Osteocyte (in vitro differentiated cells): ENCODE data around the gene LHFPL4. TPM values are rescaled to one million over a fixed set of nuclear protein-coding genes. Genes with fewer than 3 reads are reported as not detected.

ENCODE experiments used
- DNase-seq: peaks from one replicate; pipeline ENCODE4 v3.0.0; 2021; ENCODE audit warnings: mixed read lengths; ENCODE audit not compliant: unreplicated experiment; ENCODE audit errors: extremely low spot score
- H3K27ac Mint-ChIP-seq: one replicate; pipeline ENCODE4 v1.8.0; 2021; ENCODE audit warnings: mild to moderate bottlenecking, mixed read lengths; ENCODE audit not compliant: unreplicated experiment
- H3K27me3 Mint-ChIP-seq: one replicate; pipeline ENCODE4 v1.8.0; 2021; ENCODE audit warnings: mixed read lengths; ENCODE audit not compliant: unreplicated experiment
- H3K36me3 Mint-ChIP-seq: one replicate; pipeline ENCODE4 v1.8.0; 2021; ENCODE audit warnings: mixed read lengths; ENCODE audit not compliant: unreplicated experiment
- H3K4me1 Mint-ChIP-seq: one replicate; pipeline ENCODE4 v1.8.0; 2021; ENCODE audit warnings: mixed read lengths; ENCODE audit not compliant: unreplicated experiment
- H3K4me3 Mint-ChIP-seq: one replicate; pipeline ENCODE4 v1.8.0; 2021; ENCODE audit warnings: mild to moderate bottlenecking, moderate library complexity, mixed read lengths; ENCODE audit not compliant: unreplicated experiment
- H3K9me3 Mint-ChIP-seq: one replicate; pipeline ENCODE4 v1.8.0; 2021; ENCODE audit warnings: mixed read lengths; ENCODE audit not compliant: unreplicated experiment
- total RNA-seq: library from RNA; stranded (reverse); gene quantifications from 2 replicates; pipeline ENCODE4 v1.2.1, GENCODE V29; 2021
- TF ChIP-seq, protein P1 (sequence below): fragments of 200-600 bp; sonication (generic); IDR thresholded peaks from 2 replicates; pipeline ENCODE4 v1.5.0; 2021; ENCODE audit warnings: antibody characterized with exemption, mild to moderate bottlenecking, moderate library complexity

LHFPL4 gene
- total RNA-seq, 1 donor from 2014 or later, result not detected

DNA sequence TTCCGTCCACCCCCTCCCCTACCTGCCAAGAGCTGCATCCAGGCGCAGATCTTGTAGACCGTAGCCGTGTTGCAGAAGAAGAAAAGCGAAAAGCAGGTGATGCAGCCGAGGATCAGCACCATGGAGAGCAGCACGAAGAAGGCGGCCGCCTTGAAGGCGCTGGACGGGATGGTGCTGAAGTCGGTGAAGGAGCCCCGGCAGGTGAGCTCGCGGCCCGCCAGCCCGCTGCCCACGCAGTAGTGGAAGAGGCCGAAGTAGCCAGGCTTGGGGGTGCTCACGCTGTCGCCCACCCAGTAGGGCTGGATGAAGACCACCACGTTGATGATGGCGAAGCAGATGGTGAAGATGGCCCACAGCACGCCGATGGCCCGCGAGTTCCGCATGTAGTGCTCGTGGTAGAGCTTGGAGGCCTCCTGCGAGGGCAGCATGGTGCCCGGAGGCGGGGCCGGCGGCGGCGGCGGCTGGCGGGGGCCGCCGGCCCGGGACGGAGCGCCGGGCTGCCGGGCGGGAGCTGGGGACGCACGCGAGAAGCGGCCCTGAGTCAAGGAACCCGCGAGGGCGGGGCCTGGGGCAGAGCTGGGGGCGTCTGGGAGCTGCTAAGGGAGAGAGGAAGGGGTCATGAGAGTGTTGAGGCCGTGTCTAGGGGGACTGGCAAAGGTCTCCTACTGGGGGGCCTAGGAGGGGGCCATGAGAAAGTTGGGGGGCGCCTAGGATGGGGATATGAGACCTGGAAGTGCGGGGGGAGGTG lies 1.2 kb downstream of the LHFPL4 start:
- Mint-ChIP-seq H3K27me3 (peaks cover 40% of the 10 kb centered on the region), H3K9me3 (peaks cover 3% of the 10 kb centered on the region), H3K36me3 (peaks cover 2% of the 10 kb centered on the region), H3K27ac (no peak overlapping the region), H3K4me1 (peaks cover 3% of the 10 kb centered on the region), H3K4me3 (no peak overlapping the region)
- TF ChIP-seq, protein P1, sequence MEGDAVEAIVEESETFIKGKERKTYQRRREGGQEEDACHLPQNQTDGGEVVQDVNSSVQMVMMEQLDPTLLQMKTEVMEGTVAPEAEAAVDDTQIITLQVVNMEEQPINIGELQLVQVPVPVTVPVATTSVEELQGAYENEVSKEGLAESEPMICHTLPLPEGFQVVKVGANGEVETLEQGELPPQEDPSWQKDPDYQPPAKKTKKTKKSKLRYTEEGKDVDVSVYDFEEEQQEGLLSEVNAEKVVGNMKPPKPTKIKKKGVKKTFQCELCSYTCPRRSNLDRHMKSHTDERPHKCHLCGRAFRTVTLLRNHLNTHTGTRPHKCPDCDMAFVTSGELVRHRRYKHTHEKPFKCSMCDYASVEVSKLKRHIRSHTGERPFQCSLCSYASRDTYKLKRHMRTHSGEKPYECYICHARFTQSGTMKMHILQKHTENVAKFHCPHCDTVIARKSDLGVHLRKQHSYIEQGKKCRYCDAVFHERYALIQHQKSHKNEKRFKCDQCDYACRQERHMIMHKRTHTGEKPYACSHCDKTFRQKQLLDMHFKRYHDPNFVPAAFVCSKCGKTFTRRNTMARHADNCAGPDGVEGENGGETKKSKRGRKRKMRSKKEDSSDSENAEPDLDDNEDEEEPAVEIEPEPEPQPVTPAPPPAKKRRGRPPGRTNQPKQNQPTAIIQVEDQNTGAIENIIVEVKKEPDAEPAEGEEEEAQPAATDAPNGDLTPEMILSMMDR, result no peak
- peak; percentile 56 for DNase-seq

DNA sequence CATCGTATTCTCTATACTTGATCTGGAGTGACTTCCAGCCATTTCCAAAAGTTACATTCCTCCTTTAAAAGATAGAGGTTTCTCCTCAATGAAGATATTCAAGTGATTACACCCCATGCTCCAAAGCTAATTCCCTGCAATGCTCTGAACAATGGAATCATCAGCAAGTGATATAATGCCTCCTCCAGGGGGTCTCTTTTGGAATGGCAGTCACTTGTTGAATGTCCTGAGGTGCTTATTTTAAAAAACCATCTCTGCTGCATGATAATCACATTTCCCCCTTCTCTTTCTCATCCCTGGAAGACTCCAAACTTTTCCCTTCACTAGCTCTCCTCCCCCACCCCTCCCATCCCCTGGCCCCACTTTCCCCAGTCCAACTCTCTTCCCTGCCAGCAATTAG lies 2.6 kb downstream of the LHFPL4 start:
- Mint-ChIP-seq H3K36me3 (peaks cover 2% of the 10 kb centered on the region), H3K4me3 (no peak overlapping the region), H3K27me3 (peaks cover 41% of the 10 kb centered on the region), H3K4me1 (peaks cover 3% of the 10 kb centered on the region), H3K27ac (no peak overlapping the region), H3K9me3 (peaks cover 3% of the 10 kb centered on the region)
- peak; percentile 6 for DNase-seq
- TF ChIP-seq, protein P1, result no peak

DNA sequence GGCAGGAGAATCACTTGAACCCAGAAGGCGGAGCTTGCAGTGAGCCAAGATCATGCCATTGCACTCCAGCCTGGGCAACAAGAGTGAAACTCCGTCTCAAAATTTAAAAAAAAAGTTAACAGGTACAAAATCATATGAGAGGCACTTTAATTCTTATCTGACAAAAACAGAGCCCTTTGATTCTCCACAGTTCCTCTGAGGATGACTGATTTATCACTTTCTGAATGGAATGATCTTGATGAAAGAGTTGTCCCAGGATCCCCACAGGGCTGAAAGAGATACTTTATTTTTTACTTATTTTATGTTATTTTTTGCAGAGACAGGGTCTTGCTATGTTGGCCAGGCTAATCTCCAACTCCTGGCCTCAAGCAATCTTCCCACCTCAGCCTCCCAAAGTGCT lies 4.0 kb downstream of the LHFPL4 start:
- peaks cover 3% of the 10 kb centered on the region for H3K4me1 Mint-ChIP-seq
- no peak for DNase-seq
- TF ChIP-seq, protein P1, result no peak
- H3K9me3 Mint-ChIP-seq, result peaks cover 3% of the 10 kb centered on the region
- H3K27me3 Mint-ChIP-seq, result peaks cover 29% of the 10 kb centered on the region
- H3K4me3 Mint-ChIP-seq, result no peak overlapping the region
- peaks cover 2% of the 10 kb centered on the region for H3K36me3 Mint-ChIP-seq
- H3K27ac Mint-ChIP-seq, result no peak overlapping the region

DNA sequence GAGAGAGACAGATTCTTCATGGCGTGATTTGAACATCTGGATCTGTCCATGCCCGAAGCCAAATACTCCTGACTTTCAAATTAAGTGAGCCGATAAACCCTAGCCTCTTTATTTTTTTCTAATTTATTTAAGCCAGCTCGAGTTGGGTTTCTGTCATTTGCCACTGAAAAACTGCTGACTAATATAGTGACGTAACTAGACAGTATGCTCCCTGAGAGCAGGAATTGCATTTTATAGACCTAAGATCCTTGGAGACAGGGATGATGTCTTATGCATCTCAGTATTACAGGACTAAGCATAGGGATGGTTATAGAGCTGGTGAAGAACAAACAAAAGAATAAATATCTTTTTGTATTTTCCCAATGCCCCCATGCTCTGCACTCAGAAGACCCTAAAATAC lies 4.6 kb downstream of the LHFPL4 start:
- TF ChIP-seq, protein P1, result no peak
- Mint-ChIP-seq H3K36me3 (peaks cover 2% of the 10 kb centered on the region), H3K27me3 (peaks cover 25% of the 10 kb centered on the region), H3K4me3 (no peak overlapping the region), H3K4me1 (peaks cover 3% of the 10 kb centered on the region), H3K9me3 (peaks cover 3% of the 10 kb centered on the region), H3K27ac (no peak overlapping the region)
- peak; percentile 0 for DNase-seq

- no peak overlapping the region for H3K4me3 Mint-ChIP-seq
- peaks cover 8% of the 10 kb centered on the region for H3K27me3 Mint-ChIP-seq
- DNase-seq, result no peak
- H3K4me1 Mint-ChIP-seq, result no peaks in the 10 kb centered on the region
- H3K27ac Mint-ChIP-seq, result no peak overlapping the region
- no peaks in the 10 kb centered on the region for H3K36me3 Mint-ChIP-seq
- no peaks in the 10 kb centered on the region for H3K9me3 Mint-ChIP-seq
- TF ChIP-seq, protein P1, result no peak
Measured at GRCh38 chr3:9542182-9542581, 11.4 kb downstream of the LHFPL4 start.
